MCF 10A (cell line): ENCODE measurements around the gene PROKR1. TPM values are rescaled to one million over a fixed set of nuclear protein-coding genes. Genes with fewer than 3 reads are reported as not detected.

Experiments used
- BruUV-seq: library from RNA; stranded (reverse); fragments of 400-500 nt; replicated peaks from 2 replicates; lab custom pipeline; 2021; lab: Mats Ljungman, UMichigan
- CTCF ChIA-PET: fragments of 300-600 bp; sonication (Branson Sonifier 250); formaldehyde crosslinking; extraction: SDS; loops from one replicate; lab custom pipeline; 2021; ENCODE audit warnings: antibody characterized with exemption, inconsistent platforms; lab: Yijun Ruan, JAX
- POLR2A ChIA-PET: fragments of 300-600, 350-650 bp; sonication (Branson Sonifier 250); formaldehyde crosslinking; extraction: SDS; loops from one replicate; lab custom pipeline; 2020; ENCODE audit warnings: antibody characterized with exemption, inconsistent platforms; lab: Yijun Ruan, JAX
- DNase-seq: peaks from one replicate; pipeline ENCODE4 v3.0.0-alpha.2; 2018; ENCODE audit not compliant: unreplicated experiment
- H3K27ac Mint-ChIP-seq: one replicate; pipeline ENCODE4 v1.8.0; 2022; ENCODE audit warnings: mild to moderate bottlenecking, low read depth, mixed read lengths; ENCODE audit not compliant: unreplicated experiment
- H3K27me3 Mint-ChIP-seq: one replicate; pipeline ENCODE4 v1.8.0; 2022; ENCODE audit warnings: mixed read lengths; ENCODE audit not compliant: insufficient read depth, unreplicated experiment
- H3K36me3 Mint-ChIP-seq: one replicate; pipeline ENCODE4 v1.8.0; 2022; ENCODE audit warnings: mild to moderate bottlenecking, moderate library complexity, mixed read lengths; ENCODE audit not compliant: insufficient read depth, unreplicated experiment
- H3K4me1 Mint-ChIP-seq: one replicate; pipeline ENCODE4 v1.8.0; 2022; ENCODE audit warnings: mixed read lengths; ENCODE audit not compliant: insufficient read depth, unreplicated experiment
- H3K4me3 Mint-ChIP-seq: one replicate; pipeline ENCODE4 v1.8.0; 2022; ENCODE audit warnings: mild to moderate bottlenecking, moderate library complexity, mixed read lengths; ENCODE audit not compliant: unreplicated experiment
- H3K9me3 Mint-ChIP-seq: one replicate; pipeline ENCODE4 v1.8.0; 2022; ENCODE audit warnings: mixed read lengths; ENCODE audit not compliant: unreplicated experiment
- CTCF ChIP-seq: fragments of 200-600 bp; IDR thresholded peaks from one replicate; pipeline ENCODE4 v1.8.0; 2022; ENCODE audit warnings: antibody characterized with exemption, mild to moderate bottlenecking; ENCODE audit not compliant: unreplicated experiment
- intact Hi-C: fragments of 100-400 bp; cut with micrococcal nuclease; formaldehyde crosslinking; loops from 2 replicates; pipeline ENCODE4 v1.14.1; 2022
- total RNA-seq: library from RNA; stranded (reverse); gene quantifications from 2 replicates; pipeline ENCODE4 v1.2.3, GENCODE V29; 2022

Gene PROKR1
- total RNA-seq, 1 experiment from 2014 or later, result not detected

- no peaks in the 10 kb centered on the region for H3K36me3 Mint-ChIP-seq
- ChIA-PET CTCF (interaction anchor here (1.1 to 1.4 kb wide), 3 partner anchors 14 to 82 kb away, joined by 3 to 8 read pairs (median 3); no protein-coding TSS in a partner anchor), POLR2A (no interaction called here)
- intact Hi-C loops, result no loop called here
- no peak for TF ChIP-seq CTCF
- no peak for DNase-seq
- H3K4me3 Mint-ChIP-seq, result no peak overlapping the region
- BruUV-seq, result no TSS peak
- H3K27ac Mint-ChIP-seq, result no peak overlapping the region
- no peaks in the 10 kb centered on the region for H3K27me3 Mint-ChIP-seq
- no peaks in the 10 kb centered on the region for H3K9me3 Mint-ChIP-seq
- no peaks in the 10 kb centered on the region for H3K4me1 Mint-ChIP-seq
Measured at GRCh38 chr2:68627615-68628014, 15.8 kb upstream of the PROKR1 start.

GRCh38 chr2:68632021-68632420 is 11.4 kb upstream of the PROKR1 start:
- POLR2A ChIA-PET, result no interaction called here
- H3K4me1 Mint-ChIP-seq, result no peaks in the 10 kb centered on the region
- intact Hi-C loops, result no loop called here
- CTCF ChIA-PET, result no interaction called here
- no peaks in the 10 kb centered on the region for H3K36me3 Mint-ChIP-seq
- no peaks in the 10 kb centered on the region for H3K27me3 Mint-ChIP-seq
- no peak overlapping the region for H3K27ac Mint-ChIP-seq
- no TSS peak for BruUV-seq
- H3K4me3 Mint-ChIP-seq, result no peak overlapping the region
- H3K9me3 Mint-ChIP-seq, result no peaks in the 10 kb centered on the region
- TF ChIP-seq CTCF, result no peak
- DNase-seq, result peak; percentile 30

GRCh38 chr2:68637047-68637446 is 6.3 kb upstream of the PROKR1 start:
- intact Hi-C loops, result no loop called here
- DNase-seq, result no peak
- Mint-ChIP-seq H3K4me3 (no peak overlapping the region), H3K36me3 (no peaks in the 10 kb centered on the region), H3K27me3 (no peaks in the 10 kb centered on the region), H3K9me3 (no peaks in the 10 kb centered on the region), H3K4me1 (no peaks in the 10 kb centered on the region), H3K27ac (no peak overlapping the region)
- no peak for TF ChIP-seq CTCF
- no TSS peak for BruUV-seq
- CTCF ChIA-PET, result no interaction called here
- POLR2A ChIA-PET, result no interaction called here

- BruUV-seq, result no TSS peak
- Mint-ChIP-seq H3K4me1 (no peaks in the 10 kb centered on the region), H3K27ac (no peak overlapping the region), H3K9me3 (no peaks in the 10 kb centered on the region), H3K36me3 (no peaks in the 10 kb centered on the region), H3K4me3 (no peak overlapping the region), H3K27me3 (peaks cover 46% of the 10 kb centered on the region)
- intact Hi-C loops, result no loop called here
- DNase-seq, result no peak
- CTCF ChIA-PET, result interaction anchor here (0.6 kb wide), 1 partner anchor 180 kb away, joined by 3 read pairs; no protein-coding TSS in a partner anchor
- no peak for TF ChIP-seq CTCF
- POLR2A ChIA-PET, result no interaction called here
Measured at GRCh38 chr2:68643874-68644485, 601 bp downstream of the PROKR1 start.
